GM21367 (cell line): ENCODE measurements around the gene RAD54L2.
"Not testable (repeated sequence)": the region's sequence is repeated elsewhere in the genome, so short reads cannot be mapped to it uniquely, and the experiment has no call there.

Experiments used
- ATAC-seq: cut with Tn5 transposase; IDR thresholded peaks from one replicate; pipeline ENCODE4 v1.9.1; 2021; ENCODE audit not compliant: unreplicated experiment

RAD54L2 gene

GRCh38 chr3:51538459-51539290 lies at the start of gene RAD54L2:
RAD54L2 (plus strand) TSS chr3:51538719; CDS start chr3:51590421, 51,702 bp downstream.
- ATAC-seq: peak; percentile 77

GRCh38 chr3:51498876-51499738 lies 39.4 kb upstream of the RAD54L2 start:
- peak; percentile 56 for ATAC-seq

- no peak for ATAC-seq
These were observed 37.8 kb upstream of the RAD54L2 start for GRCh38 chr3:51500632-51501131.

GRCh38 chr3:51501833-51502561 lies 36.5 kb upstream of the RAD54L2 start:
- ATAC-seq: peak; percentile 26

- ATAC-seq: no peak
These were observed 36.0 kb upstream of the RAD54L2 start for GRCh38 chr3:51502562-51502910.

- ATAC-seq: no peak
These were observed 35.5 kb upstream of the RAD54L2 start for GRCh38 chr3:51503007-51503406.

- ATAC-seq: no peak
These were observed 30.3 kb upstream of the RAD54L2 start for GRCh38 chr3:51508255-51508654.

GRCh38 chr3:51510996-51511395 lies 27.5 kb upstream of the RAD54L2 start:
- ATAC-seq: no peak

GRCh38 chr3:51514210-51514609 lies 24.3 kb upstream of the RAD54L2 start:
- no peak for ATAC-seq

- ATAC-seq: no peak
These were observed 18.7 kb upstream of the RAD54L2 start for GRCh38 chr3:51519848-51520247.

- peak; percentile 86 for ATAC-seq
These were observed 17.4 kb upstream of the RAD54L2 start for GRCh38 chr3:51520906-51521730.

GRCh38 chr3:51522273-51522962 lies 16.1 kb upstream of the RAD54L2 start:
- ATAC-seq: no peak

- ATAC-seq: not testable (repeated sequence)
These were observed 13.6 kb upstream of the RAD54L2 start for GRCh38 chr3:51524874-51525273.

- no peak for ATAC-seq
These were observed 8.0 kb upstream of the RAD54L2 start for GRCh38 chr3:51530485-51530884.

- ATAC-seq: no peak
These were observed 3.1 kb upstream of the RAD54L2 start for GRCh38 chr3:51535146-51536019.

GRCh38 chr3:51537631-51538030 lies 888 bp upstream of the RAD54L2 start:
- not testable (repeated sequence) for ATAC-seq

GRCh38 chr3:51538115-51538458 lies 432 bp upstream of the RAD54L2 start:
- no peak for ATAC-seq

GRCh38 chr3:51539291-51539941 lies 897 bp downstream of the RAD54L2 start:
- ATAC-seq: no peak
